Stimulated activated memory B cell treated with anti-CD40 and anti-IgM and Interleukin-4, amounts not matched to agents 10 μg/mL and 1 μg/mL and 100 μg/mL, for 72 hours (primary cell): ENCODE measurements around the gene COL9A3.

Experiments used
- ATAC-seq: fragments of 150-1000 bp; cut with Tn5 transposase; 2 replicates; pipeline ENCODE4 v1.10.0; 2021
- H3K27ac Mint-ChIP-seq: one replicate; pipeline ENCODE4 v1.8.0; 2022; ENCODE audit warnings: mild to moderate bottlenecking, mixed read lengths
- H3K27me3 Mint-ChIP-seq: one replicate; pipeline ENCODE4 v1.8.0; 2022; ENCODE audit warnings: mixed read lengths
- H3K36me3 Mint-ChIP-seq: one replicate; pipeline ENCODE4 v1.8.0; 2022; ENCODE audit warnings: mixed read lengths
- H3K4me1 Mint-ChIP-seq: one replicate; pipeline ENCODE4 v1.8.0; 2022; ENCODE audit warnings: mixed read lengths
- H3K4me3 Mint-ChIP-seq: one replicate; pipeline ENCODE4 v1.8.0; 2022; ENCODE audit warnings: mild to moderate bottlenecking, moderate library complexity, mixed read lengths
- H3K9me3 Mint-ChIP-seq: one replicate; pipeline ENCODE4 v1.8.0; 2022; ENCODE audit warnings: mixed read lengths

COL9A3 gene

GRCh38 chr20:62820962-62821725 is 4.3 kb downstream of the COL9A3 start:
- H3K4me3 Mint-ChIP-seq = no peak overlapping the region
- ATAC-seq = no peak
- peaks cover 32% of the 10 kb centered on the region for H3K27me3 Mint-ChIP-seq
- H3K36me3 Mint-ChIP-seq = no peaks in the 10 kb centered on the region
- no peaks in the 10 kb centered on the region for H3K9me3 Mint-ChIP-seq
- H3K27ac Mint-ChIP-seq = no peak overlapping the region
- peaks cover 19% of the 10 kb centered on the region for H3K4me1 Mint-ChIP-seq

GRCh38 chr20:62821726-62822210 is 4.9 kb downstream of the COL9A3 start:
- no peak for ATAC-seq
- H3K4me3 Mint-ChIP-seq = no peak overlapping the region
- no peak overlapping the region for H3K27ac Mint-ChIP-seq
- no peaks in the 10 kb centered on the region for H3K9me3 Mint-ChIP-seq
- H3K27me3 Mint-ChIP-seq = peaks cover 31% of the 10 kb centered on the region
- H3K4me1 Mint-ChIP-seq = peaks cover 25% of the 10 kb centered on the region
- H3K36me3 Mint-ChIP-seq = no peaks in the 10 kb centered on the region

DNA sequence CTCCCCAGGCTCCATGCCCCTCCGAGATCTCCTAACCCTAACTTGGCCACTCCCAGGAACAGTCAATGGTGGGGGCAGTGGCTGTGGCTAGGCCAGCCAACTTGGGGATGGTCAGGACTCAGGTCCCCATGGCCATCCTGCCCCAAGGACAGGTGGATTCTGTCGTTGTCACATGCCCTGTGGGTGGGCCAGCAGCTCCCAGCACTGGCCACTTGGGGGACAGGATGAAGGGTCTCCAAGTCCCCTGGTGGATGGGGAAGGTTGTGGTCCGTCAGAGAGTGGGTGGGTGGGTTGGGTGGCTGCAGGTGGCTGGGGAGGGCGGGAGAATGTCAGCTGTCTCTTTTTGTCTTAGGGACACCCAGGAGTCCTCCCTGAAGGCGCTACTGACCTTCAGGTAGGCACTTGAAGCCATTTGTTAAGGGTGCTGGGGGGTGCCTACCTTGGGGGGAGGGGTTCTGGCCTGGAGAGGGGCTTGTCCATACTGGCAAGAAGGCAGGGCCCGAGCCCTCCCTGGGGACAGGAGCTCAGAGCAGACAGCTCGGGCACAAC is 5.5 kb downstream of the COL9A3 start:
- Mint-ChIP-seq H3K9me3 (no peaks in the 10 kb centered on the region), H3K27ac (no peak overlapping the region), H3K27me3 (peaks cover 31% of the 10 kb centered on the region), H3K36me3 (no peaks in the 10 kb centered on the region), H3K4me3 (no peak overlapping the region), H3K4me1 (peaks cover 26% of the 10 kb centered on the region)
- no peak for ATAC-seq

GRCh38 chr20:62822788-62823651 is 6.2 kb downstream of the COL9A3 start:
- ATAC-seq = peak; percentile 34
- Mint-ChIP-seq H3K27me3 (peaks cover 27% of the 10 kb centered on the region), H3K36me3 (no peaks in the 10 kb centered on the region), H3K4me3 (peak overlapping the region; percentile 46), H3K4me1 (peaks cover 26% of the 10 kb centered on the region), H3K9me3 (no peaks in the 10 kb centered on the region), H3K27ac (no peak overlapping the region)

DNA sequence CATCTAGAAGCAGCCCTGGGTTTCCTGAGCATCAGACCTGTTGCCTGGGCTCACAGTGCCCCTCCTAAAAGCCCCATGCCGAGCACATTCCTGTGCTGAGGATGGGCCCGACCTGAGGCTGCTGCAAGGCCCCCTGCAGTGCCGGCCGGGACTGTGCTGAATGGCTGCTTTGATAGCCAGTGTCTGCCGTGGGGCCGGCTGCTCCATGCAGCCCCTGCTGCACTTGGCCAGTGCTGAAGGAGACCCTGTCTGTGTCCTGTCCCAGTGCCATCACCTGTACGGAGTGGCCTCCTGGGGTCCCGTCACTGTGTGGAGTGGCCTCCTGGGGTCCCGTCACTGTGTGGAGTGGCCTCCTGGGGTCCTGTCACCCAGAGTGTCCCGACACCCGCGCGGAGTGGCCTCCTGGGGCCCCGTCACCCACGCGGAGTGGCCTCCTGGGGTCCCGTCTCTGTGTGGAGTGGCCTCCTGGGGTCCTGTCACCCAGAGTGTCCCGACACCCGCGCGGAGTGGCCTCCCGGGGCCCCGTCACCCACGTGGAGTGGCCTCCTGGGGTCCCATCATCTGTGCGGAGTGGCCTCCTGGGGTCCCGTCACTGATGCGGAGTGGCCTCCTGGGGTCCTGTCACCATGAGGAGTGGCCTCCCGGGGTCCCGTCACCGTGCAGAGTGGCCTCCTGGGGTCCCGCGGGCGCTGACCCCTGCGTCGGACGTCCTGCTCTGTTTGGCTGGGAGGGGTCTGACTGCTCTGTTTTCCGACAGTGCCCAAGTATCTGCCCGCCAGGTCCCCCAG is 7.0 kb downstream of the COL9A3 start:
- Mint-ChIP-seq H3K4me3 (no peak overlapping the region), H3K9me3 (no peaks in the 10 kb centered on the region), H3K27ac (no peak overlapping the region), H3K27me3 (peaks cover 19% of the 10 kb centered on the region), H3K36me3 (no peaks in the 10 kb centered on the region), H3K4me1 (peaks cover 26% of the 10 kb centered on the region)
- no peak for ATAC-seq

DNA sequence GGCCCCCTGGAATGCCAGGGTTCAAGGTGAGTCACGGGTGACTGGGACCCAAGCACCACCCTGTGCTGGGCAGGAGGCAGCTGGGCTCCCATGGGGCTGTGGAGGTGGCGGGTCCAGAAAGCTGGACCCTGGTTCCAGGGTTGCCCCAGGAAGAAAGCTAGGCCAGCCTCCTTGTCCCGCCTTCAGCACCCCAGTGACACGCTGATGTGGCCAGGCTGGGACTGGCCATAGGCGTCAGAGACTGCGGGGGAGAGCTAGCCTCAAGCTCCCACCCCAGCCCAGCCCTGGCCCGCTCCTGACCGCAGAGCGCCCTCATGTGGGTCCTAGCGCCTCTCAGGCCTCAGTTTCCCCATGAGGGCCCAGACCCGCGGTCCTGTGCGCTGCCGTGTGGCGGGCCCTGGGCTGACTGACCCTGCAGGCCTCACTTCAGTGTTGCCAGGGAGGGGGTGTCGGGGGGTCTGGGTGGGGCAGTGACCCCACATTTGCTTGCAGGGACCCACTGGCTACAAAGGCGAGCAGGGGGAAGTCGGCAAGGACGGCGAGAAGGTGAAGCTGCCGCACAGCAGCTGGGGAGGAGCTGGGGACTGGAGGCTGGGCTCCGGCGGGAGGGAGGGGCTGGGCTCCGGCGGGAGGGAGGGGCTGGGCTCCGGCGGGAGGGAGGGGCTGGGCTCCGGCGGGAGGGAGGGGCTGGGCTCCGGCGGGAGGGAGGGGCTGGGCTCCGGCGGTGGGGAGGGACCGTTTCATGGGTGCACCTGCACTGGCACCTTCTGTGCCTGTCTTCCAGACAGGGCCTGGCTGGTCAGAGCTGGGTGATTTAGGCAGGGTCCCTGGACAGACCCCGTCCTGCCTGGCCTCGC is 7.9 kb downstream of the COL9A3 start:
- ATAC-seq = peak; percentile 54
- H3K27me3 Mint-ChIP-seq = peaks cover 10% of the 10 kb centered on the region
- H3K4me3 Mint-ChIP-seq = peak overlapping the region; percentile 75
- H3K27ac Mint-ChIP-seq = peak overlapping the region; percentile 37
- H3K4me1 Mint-ChIP-seq = peaks cover 26% of the 10 kb centered on the region
- no peaks in the 10 kb centered on the region for H3K36me3 Mint-ChIP-seq
- H3K9me3 Mint-ChIP-seq = no peaks in the 10 kb centered on the region

DNA sequence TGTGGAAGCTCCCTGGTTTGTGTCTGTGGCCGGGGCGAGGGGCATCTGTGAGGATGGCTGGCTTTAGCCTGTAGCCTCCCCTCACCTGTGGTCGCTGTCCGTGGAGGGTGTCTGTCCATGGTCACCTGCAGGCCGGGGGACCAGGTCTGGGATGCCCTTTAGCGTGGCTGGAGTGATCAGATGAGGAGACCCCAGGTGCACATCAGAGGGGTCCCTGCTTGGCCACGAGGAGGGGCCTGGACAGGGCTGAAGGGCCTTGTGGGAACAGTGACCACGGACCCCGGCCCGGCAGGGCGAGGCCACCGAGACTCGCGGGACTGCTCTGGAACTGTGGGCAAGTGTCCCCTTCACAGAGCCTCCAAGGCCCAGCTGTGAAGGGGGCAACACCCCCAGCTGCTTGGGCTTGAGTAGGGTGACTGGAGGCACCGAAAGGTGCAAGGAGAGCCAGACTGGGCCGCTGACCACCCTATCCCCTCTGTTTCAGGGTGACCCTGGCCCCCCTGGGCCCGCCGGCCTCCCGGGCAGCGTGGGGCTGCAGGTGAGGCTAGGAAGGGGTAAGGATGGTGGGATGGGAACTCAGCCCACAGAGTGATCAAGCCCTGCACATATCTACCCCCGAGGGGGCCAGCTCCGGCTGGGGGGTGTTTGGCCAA is 8.6 kb downstream of the COL9A3 start:
- ATAC-seq = peak; percentile 1
- H3K9me3 Mint-ChIP-seq = no peaks in the 10 kb centered on the region
- H3K4me1 Mint-ChIP-seq = peaks cover 23% of the 10 kb centered on the region
- no peak overlapping the region for H3K4me3 Mint-ChIP-seq
- no peak overlapping the region for H3K27ac Mint-ChIP-seq
- no peaks in the 10 kb centered on the region for H3K36me3 Mint-ChIP-seq
- peaks cover 3% of the 10 kb centered on the region for H3K27me3 Mint-ChIP-seq

DNA sequence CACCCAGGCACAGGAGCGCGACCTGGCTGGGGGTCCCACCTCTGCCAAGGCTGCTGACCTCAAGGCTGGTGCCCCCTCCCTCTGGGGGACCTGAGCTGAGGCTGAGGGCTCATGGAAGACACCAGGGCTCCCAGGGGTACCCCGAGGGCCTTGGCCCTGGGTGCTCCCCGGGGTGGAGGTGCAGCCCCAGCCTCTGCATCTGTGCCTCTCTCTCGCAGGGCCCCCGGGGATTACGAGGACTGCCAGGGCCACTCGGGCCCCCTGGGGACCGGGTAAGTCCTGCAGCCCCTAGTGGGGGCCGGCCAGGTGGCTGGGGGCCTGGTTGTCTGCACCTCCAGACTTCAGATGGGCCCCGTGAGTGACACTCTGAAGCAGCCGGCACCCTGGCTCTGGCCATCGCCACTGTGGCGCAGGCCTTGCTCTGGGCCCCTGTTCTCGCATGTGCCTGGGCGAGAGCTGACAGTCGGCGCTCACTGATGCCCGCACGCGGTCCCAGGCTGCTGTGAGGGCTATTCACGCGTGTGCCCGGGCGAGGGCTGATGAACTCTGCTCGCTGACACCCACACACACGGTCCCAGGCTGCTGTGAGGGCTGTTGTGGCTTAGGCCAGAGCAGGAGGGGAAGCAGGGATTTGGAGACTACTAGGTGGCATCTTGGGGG is 9.3 kb downstream of the COL9A3 start:
- H3K9me3 Mint-ChIP-seq = no peaks in the 10 kb centered on the region
- peak overlapping the region; percentile 67 for H3K27ac Mint-ChIP-seq
- H3K36me3 Mint-ChIP-seq = no peaks in the 10 kb centered on the region
- no peaks in the 10 kb centered on the region for H3K27me3 Mint-ChIP-seq
- peak; percentile 51 for ATAC-seq
- H3K4me3 Mint-ChIP-seq = peak overlapping the region; percentile 18
- peaks cover 24% of the 10 kb centered on the region for H3K4me1 Mint-ChIP-seq

DNA sequence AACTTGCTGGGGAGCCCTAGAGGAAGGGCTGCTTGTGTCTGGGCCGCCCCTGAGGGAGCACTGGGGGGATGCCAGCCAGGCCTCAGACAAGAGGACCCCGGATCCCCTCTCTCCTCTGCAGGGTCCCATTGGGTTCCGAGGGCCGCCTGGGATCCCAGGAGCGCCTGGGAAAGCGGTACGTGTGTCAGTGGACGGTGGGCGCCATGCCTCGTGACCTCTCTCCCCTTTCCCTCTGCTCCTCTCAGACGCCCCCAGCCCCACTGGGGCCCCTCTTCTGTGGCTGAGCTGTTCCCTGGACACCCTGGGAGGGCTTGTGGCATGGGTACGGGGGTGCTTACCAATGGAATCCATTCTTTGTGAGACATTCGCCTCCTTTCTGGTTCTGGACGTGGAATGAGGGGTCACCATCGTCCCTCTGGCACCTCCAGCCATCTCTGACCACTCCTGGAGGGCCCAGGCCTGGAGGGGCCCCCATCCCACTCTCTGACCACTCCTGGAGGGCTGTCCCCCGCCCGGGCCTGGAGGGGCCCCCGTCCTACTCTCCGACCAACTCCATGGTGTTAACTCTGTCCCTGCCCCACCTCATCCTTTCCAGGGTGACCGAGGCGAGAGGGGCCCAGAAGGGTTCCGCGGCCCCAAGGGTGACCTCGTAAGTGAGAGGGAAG is 9.9 kb downstream of the COL9A3 start:
- no peaks in the 10 kb centered on the region for H3K9me3 Mint-ChIP-seq
- H3K4me1 Mint-ChIP-seq = peaks cover 31% of the 10 kb centered on the region
- no peaks in the 10 kb centered on the region for H3K36me3 Mint-ChIP-seq
- H3K27me3 Mint-ChIP-seq = no peaks in the 10 kb centered on the region
- H3K4me3 Mint-ChIP-seq = no peak overlapping the region
- no peak for ATAC-seq
- H3K27ac Mint-ChIP-seq = peak overlapping the region; percentile 67

GRCh38 chr20:62827311-62828038 is 10.6 kb downstream of the COL9A3 start:
- H3K36me3 Mint-ChIP-seq = no peaks in the 10 kb centered on the region
- peaks cover 37% of the 10 kb centered on the region for H3K4me1 Mint-ChIP-seq
- no peaks in the 10 kb centered on the region for H3K9me3 Mint-ChIP-seq
- no peak overlapping the region for H3K27ac Mint-ChIP-seq
- no peak for ATAC-seq
- H3K27me3 Mint-ChIP-seq = no peaks in the 10 kb centered on the region
- H3K4me3 Mint-ChIP-seq = no peak overlapping the region

DNA sequence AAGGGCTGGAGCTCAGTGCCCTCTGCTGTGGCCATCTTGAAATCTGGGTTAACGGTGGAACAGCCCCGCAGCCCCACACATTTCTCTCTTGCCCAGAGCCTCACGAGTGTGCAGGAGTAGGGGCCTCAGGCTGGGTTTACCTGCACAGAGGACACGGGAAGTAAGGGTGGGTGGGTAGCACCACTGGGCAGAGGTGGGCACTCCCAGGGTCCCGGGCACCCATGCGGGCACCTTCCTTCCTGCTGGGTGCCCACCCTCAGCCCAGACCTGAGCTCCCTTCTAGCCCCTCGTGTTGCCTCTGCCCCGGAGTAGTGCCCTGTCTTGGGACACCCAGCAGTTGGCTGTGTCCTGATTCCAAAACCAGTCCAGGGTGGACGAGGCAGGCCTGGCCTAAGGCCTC is 11.2 kb downstream of the COL9A3 start:
- ATAC-seq = no peak
- Mint-ChIP-seq H3K9me3 (no peaks in the 10 kb centered on the region), H3K27me3 (no peaks in the 10 kb centered on the region), H3K36me3 (no peaks in the 10 kb centered on the region), H3K4me3 (no peak overlapping the region), H3K27ac (no peak overlapping the region), H3K4me1 (peaks cover 40% of the 10 kb centered on the region)

DNA sequence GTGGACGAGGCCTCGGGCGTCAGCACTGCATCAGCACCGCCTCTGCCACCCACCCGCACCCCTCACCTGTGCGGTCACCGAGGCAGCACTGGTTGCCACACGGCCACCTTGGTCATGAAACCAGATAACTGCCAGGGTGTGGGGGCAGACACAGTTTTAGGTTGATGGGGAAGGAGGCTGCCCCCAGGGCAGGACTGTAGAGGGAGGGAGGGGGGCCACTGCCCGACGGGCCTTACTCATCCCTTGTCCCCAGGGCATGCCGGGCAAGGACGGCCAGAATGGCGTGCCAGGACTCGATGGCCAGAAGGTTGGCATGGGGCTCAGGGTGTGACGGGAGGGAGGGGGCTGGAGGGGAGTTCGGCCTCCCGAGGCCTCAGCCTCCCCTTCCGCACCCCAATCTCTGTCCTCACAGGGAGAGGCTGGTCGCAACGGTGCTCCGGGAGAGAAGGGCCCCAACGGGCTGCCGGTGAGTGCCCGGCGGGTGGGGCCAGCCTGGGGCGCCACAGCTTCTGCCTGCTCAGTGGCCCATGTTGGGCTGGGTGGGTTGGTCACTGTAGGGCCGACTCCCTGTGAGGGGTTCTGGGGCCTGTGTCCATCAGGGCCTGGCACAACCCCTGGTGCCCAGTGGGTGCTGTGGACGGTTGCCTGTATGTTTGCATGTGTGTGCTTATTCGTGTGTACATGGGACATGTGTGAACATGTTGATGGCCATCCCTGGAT is 11.8 kb downstream of the COL9A3 start:
- Mint-ChIP-seq H3K9me3 (no peaks in the 10 kb centered on the region), H3K36me3 (no peaks in the 10 kb centered on the region), H3K27me3 (no peaks in the 10 kb centered on the region), H3K4me3 (no peak overlapping the region), H3K27ac (no peak overlapping the region), H3K4me1 (peaks cover 42% of the 10 kb centered on the region)
- no peak for ATAC-seq
